ENCODE measurements around the gene HES1. TPM values are rescaled to one million over a fixed set of nuclear protein-coding genes. Genes with fewer than 3 reads are reported as not detected.

Gene HES1
- total RNA-seq, 6 donors from 2014 or later: 12.6 to 43.4 (median 25.9) TPM

DNA sequence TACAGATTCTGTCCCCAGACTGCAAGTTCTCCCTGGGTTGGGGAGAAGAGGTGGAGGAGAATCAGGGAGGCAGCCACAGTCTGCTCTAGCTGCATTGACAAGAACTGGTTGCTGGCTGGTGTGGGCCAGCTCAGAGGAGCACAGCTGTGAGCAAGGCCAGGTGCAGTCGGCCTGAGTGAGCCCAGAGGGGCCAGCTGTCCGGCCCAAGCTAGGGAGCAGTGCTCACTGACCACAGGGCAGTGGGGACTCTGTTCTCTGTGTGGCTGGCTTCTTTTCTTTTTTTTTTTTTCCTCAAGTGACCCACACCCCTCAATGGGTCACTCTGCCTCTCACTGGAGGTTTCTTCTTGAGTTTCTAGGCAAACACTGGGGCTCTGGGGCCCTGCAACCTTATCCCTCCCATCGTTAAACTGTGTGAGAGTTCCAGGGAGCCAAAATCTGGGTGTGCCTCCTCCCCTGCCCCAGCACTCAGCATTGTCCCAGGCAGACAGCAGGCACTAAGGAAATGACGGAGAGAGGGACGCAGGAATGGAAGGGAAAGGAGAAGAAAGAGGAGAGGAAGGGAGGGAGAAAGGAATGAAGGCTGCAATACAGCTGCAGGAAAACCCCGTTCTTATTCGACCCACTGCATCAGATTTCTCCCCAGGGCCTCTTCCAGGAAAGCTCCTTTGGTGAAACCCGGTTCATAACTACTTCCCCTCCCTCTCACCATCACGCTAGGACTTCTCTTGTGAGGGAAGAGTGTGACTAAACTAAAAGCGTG is 37.7 kb upstream of the HES1 start:
- Histone ChIP-seq H3K27ac (peak overlapping the region in 2 of 4 donors; percentile 9 to 21), H3K4me1 (peaks cover 6 to 25% (median 19%) of the 10 kb centered on the region in 4 donors)

DNA sequence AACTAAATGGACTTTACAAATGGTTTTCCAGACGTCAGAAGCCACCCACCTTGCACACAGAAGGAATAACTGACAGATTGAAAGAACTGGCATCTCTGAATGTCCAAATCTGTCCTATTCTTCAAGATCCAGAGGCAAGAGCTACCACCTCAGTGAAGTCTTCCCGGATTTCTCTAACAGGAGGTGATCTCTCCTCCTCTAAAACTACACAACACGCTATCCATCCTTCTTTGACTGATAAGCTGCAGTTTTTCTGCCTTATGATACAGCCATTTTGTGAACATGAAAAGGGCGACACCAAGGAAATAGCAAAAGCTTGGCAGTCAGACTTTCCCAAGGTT is 37.1 kb upstream of the HES1 start:
- peaks cover 6 to 25% (median 19%) of the 10 kb centered on the region in 4 donors for H3K4me1 ChIP-seq
- 77 to 81% methylated on average over 4 of the region's 4 CpGs for WGBS, 2 donors

More for the DNA sequence above, 37.7 kb upstream of the HES1 start:
- 51 to 56% methylated on average over 10 of the region's 10 CpGs for WGBS, 2 donors
- DNase-seq: no peak
- TF ChIP-seq, protein P1, sequence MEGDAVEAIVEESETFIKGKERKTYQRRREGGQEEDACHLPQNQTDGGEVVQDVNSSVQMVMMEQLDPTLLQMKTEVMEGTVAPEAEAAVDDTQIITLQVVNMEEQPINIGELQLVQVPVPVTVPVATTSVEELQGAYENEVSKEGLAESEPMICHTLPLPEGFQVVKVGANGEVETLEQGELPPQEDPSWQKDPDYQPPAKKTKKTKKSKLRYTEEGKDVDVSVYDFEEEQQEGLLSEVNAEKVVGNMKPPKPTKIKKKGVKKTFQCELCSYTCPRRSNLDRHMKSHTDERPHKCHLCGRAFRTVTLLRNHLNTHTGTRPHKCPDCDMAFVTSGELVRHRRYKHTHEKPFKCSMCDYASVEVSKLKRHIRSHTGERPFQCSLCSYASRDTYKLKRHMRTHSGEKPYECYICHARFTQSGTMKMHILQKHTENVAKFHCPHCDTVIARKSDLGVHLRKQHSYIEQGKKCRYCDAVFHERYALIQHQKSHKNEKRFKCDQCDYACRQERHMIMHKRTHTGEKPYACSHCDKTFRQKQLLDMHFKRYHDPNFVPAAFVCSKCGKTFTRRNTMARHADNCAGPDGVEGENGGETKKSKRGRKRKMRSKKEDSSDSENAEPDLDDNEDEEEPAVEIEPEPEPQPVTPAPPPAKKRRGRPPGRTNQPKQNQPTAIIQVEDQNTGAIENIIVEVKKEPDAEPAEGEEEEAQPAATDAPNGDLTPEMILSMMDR (IDR thresholded peaks at IDR 0.05): no peak
- TF ChIP-seq POLR2AphosphoS5 (IDR thresholded peaks at IDR 0.05) (no peak), EP300 (IDR thresholded peaks at IDR 0.05) (no peak)
- Histone ChIP-seq H3K4me3 (no peak overlapping the region), H3K27me3 (no peaks in the 10 kb centered on the region), H3K36me3 (no peaks in the 10 kb centered on the region), H3K9me3 (no peaks in the 10 kb centered on the region)
- peak in 1 of 2 donors; percentile 19 for ATAC-seq (ENCODE audit: low FRiP score in 2 of 2)

DNA sequence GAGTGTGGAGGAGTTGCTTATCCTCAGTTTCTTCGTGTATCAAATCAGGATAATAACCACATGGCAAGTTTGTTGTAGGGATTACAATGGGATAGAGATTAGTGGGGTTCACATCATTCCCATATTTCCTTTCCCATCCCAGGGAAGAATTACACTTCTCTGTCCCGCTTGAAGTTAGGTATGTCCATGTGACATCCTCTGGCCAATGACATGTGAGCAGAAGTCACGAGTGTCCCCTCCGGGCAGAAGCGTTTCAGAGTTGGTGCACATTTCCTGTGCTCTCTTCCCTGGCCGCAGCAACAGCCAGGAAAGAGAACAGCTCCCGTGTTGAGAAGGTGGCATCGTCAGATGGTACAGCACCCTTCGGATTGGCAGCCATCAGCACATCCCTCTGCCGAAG is 36.7 kb upstream of the HES1 start:
- no peak for TF ChIP-seq POLR2AphosphoS5 (IDR thresholded peaks at IDR 0.05)
- no peak for TF ChIP-seq EP300 (IDR thresholded peaks at IDR 0.05)
- TF ChIP-seq, protein P1 (IDR thresholded peaks at IDR 0.05): no peak
- no peak for TF ChIP-seq POLR2A (IDR thresholded peaks at IDR 0.05)
- ATAC-seq (ENCODE audit: low FRiP score in 2 of 2): no peak
- H3K36me3 ChIP-seq: no peaks in the 10 kb centered on the region
- H3K27me3 ChIP-seq: no peaks in the 10 kb centered on the region
- H3K9me3 ChIP-seq: no peaks in the 10 kb centered on the region
- WGBS, 2 donors: 55 to 70% methylated on average over 10 of the region's 10 CpGs
- H3K4me3 ChIP-seq: no peak overlapping the region
- DNase-seq: no peak
- no peak overlapping the region for H3K27ac ChIP-seq
- peaks cover 6 to 25% (median 19%) of the 10 kb centered on the region in 4 donors for H3K4me1 ChIP-seq

More for the DNA sequence above, 37.1 kb upstream of the HES1 start:
- no peak overlapping the region for H3K27ac ChIP-seq
- ATAC-seq (ENCODE audit: low FRiP score in 2 of 2) (no peak), DNase-seq (no peak)
- H3K9me3 ChIP-seq: no peaks in the 10 kb centered on the region
- no peak overlapping the region for H3K4me3 ChIP-seq
- H3K36me3 ChIP-seq: no peaks in the 10 kb centered on the region
- TF ChIP-seq POLR2A (IDR thresholded peaks at IDR 0.05) (no peak), POLR2AphosphoS5 (IDR thresholded peaks at IDR 0.05) (no peak), EP300 (IDR thresholded peaks at IDR 0.05) (no peak)
- TF ChIP-seq, protein P1 (IDR thresholded peaks at IDR 0.05): no peak
- H3K27me3 ChIP-seq: no peaks in the 10 kb centered on the region

DNA sequence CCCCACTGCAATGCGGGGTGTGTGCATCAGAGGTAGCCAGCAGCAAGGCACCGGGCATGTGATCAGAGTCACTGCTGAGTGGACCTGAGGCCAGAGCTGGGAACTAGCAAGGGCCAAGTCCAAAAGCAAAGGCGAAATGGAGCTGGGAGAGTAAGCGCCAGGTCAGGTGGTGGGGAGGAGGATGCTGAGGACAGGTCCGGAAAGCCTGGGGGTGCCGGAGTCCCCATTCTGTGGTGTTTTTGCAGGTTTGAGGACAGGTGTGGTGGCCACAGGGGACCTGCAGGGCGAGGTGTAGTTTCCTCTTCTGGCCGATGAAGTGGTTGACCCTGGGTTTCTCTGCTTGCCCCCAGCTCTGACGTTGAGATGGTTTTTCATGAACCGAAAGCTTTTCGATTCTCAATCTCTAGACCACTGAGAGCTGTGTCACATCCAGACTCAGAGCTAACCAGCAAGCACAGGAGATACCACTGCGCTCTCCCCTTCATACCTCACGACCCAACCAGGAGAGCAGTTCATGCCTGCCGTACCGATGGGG is 35.0 kb upstream of the HES1 start:
- WGBS, 2 donors: 89 to 95% methylated on average over 15 of the region's 15 CpGs
- peaks cover 0 to 17% (median 10%) of the 10 kb centered on the region in 4 donors for H3K4me1 ChIP-seq
- no peaks in the 10 kb centered on the region for H3K36me3 ChIP-seq
- no peak overlapping the region for H3K27ac ChIP-seq
- no peaks in the 10 kb centered on the region for H3K9me3 ChIP-seq
- ATAC-seq (ENCODE audit: low FRiP score in 2 of 2): no peak
- no peak overlapping the region for H3K4me3 ChIP-seq
- no peaks in the 10 kb centered on the region for H3K27me3 ChIP-seq
- no peak for DNase-seq
- TF ChIP-seq POLR2AphosphoS5 (IDR thresholded peaks at IDR 0.05) (no peak), EP300 (IDR thresholded peaks at IDR 0.05) (no peak)
- TF ChIP-seq, protein P1 (IDR thresholded peaks at IDR 0.05): no peak
